ENCODE data around the gene IRX1.
A peak's percentile ranks its signal among the peaks of the same experiment; 100 is the strongest.

The IRX1 gene

GRCh38 chr5:3590967-3591900 is 4.4 kb upstream of the IRX1 start:
- no peak for DNase-seq (ENCODE audit: low read depth)
- H3K4me3 ChIP-seq (ENCODE audit: low read length): peak overlapping the region; percentile 3
- TF ChIP-seq, protein P1, sequence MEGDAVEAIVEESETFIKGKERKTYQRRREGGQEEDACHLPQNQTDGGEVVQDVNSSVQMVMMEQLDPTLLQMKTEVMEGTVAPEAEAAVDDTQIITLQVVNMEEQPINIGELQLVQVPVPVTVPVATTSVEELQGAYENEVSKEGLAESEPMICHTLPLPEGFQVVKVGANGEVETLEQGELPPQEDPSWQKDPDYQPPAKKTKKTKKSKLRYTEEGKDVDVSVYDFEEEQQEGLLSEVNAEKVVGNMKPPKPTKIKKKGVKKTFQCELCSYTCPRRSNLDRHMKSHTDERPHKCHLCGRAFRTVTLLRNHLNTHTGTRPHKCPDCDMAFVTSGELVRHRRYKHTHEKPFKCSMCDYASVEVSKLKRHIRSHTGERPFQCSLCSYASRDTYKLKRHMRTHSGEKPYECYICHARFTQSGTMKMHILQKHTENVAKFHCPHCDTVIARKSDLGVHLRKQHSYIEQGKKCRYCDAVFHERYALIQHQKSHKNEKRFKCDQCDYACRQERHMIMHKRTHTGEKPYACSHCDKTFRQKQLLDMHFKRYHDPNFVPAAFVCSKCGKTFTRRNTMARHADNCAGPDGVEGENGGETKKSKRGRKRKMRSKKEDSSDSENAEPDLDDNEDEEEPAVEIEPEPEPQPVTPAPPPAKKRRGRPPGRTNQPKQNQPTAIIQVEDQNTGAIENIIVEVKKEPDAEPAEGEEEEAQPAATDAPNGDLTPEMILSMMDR (IDR thresholded peaks at IDR 0.05; ENCODE audit: insufficient read depth, low read depth, low read length, missing control alignments): peak; percentile 26

DNA sequence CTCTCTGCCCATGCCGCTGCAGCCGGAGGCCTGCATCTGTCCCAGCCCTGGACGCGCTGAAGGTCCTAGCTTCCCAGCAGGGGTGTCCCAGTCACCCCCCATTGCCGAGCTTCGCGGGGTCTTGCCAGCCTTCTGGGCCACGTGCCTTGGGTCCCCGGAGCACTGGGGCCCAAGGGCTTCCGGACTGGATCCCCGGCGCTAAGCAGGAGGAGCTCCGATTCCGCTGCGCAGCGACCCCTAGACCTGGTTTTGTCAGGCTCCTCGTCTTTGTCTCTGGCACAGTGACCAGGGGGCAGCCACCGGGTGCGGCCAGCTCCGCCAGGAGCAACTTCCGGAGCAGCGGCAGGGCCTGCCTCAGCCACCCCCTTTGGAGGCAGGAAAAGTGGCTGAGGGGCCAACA is 3.3 kb upstream of the IRX1 start:
- no peak overlapping the region for H3K4me3 ChIP-seq (ENCODE audit: low read length)
- no peak for DNase-seq (ENCODE audit: low read depth)
- TF ChIP-seq, protein P1 (IDR thresholded peaks at IDR 0.05; ENCODE audit: insufficient read depth, low read depth, low read length, missing control alignments): no peak

DNA sequence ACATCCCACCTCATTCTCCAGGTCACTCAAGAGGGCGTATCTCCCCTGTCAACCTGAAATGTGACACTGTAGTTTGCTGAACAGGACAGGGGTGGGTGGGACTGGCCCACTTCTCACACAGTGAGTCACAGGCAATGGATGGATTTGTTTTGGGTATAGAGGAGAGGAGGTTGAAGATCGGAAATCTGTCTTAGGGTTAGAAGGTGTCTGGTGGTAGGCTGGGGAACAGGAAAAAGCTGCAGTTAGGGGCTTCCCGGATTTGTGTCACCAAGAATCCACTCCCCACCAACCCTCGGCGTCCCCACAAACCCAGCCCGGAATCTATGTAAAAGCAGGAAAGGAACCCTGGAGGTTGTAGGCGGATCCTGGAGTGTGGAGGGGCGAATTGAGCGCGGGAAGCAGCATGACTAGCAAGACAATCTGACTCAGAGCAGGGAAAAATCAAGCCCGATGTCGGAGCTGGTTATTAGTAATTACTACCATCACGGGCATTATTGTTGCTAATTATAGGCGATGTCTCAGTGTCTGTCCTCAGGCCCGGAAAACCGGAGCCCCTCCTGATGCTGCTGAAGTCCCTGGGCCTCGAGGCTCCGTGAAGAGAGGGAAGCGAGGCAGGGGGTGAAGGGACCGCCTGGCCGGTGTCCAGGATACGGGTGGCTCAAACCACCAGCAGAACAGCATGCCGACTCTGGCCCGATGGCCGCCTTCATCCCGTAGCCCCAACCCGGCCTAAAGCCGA is 1.7 kb upstream of the IRX1 start:
- TF ChIP-seq, protein P1 (IDR thresholded peaks at IDR 0.05; ENCODE audit: insufficient read depth, low read depth, low read length, missing control alignments): no peak
- H3K4me3 ChIP-seq (ENCODE audit: low read length): peak overlapping the region; percentile 53
- peak; percentile 71 for DNase-seq (ENCODE audit: low read depth)

DNA sequence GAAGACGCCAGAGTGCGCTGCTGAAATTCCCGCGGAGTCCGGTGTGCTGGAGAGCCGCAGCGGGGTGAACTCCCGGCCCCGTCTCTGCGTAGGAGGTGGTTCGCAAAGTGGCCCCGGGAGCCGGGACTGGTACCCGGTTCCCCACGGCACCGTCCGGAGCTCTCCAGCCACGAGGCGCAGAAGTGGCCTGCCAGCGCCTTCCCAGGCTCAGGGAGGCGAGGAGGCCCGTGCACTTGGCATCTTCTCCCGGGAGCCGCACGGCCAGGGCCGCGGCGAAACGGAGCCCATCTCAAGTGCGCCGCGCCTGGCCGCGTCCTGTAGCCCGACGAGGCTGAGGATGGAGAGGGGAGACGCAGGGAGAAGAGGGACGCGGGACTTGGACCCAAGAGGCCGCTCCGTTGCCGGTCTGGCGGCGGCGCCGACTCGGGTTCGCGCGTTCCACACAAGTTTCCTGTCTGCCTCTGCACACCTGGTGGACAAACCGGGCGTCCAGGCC is 1.1 kb upstream of the IRX1 start:
- peak overlapping the region; percentile 53 for H3K4me3 ChIP-seq (ENCODE audit: low read length)

GRCh38 chr5:3596261-3596825 is 711 bp downstream of the IRX1 start:
- peak overlapping the region; percentile 73 for H3K4me3 ChIP-seq (ENCODE audit: low read length)
- DNase-seq (ENCODE audit: low read depth): peak; percentile 62
- TF ChIP-seq, protein P1 (IDR thresholded peaks at IDR 0.05; ENCODE audit: insufficient read depth, low read depth, low read length, missing control alignments): no peak

More for the DNA sequence above, 1.1 kb upstream of the IRX1 start:
- TF ChIP-seq, protein P1 (IDR thresholded peaks at IDR 0.05; ENCODE audit: insufficient read depth, low read depth, low read length, missing control alignments): no peak
- DNase-seq (ENCODE audit: low read depth): peak; percentile 55

- H3K4me3 ChIP-seq (ENCODE audit: low read length): peak overlapping the region; percentile 73
- TF ChIP-seq, protein P1 (IDR thresholded peaks at IDR 0.05; ENCODE audit: insufficient read depth, low read depth, low read length, missing control alignments): no peak
- no peak for DNase-seq (ENCODE audit: low read depth)
Observed at GRCh38 chr5:3596857-3597166, 1.2 kb downstream of the IRX1 start.

All from epithelial cell of esophagus (primary cell).